ENCODE data around the gene DIRAS1. TPM values are rescaled to one million over a fixed set of nuclear protein-coding genes. Genes with fewer than 3 reads are reported as not detected.

The DIRAS1 gene
- total and polyA plus RNA-seq, 4 donors = 0.01 to 0.09 (median 0.08) TPM; not detected in 1

DNA sequence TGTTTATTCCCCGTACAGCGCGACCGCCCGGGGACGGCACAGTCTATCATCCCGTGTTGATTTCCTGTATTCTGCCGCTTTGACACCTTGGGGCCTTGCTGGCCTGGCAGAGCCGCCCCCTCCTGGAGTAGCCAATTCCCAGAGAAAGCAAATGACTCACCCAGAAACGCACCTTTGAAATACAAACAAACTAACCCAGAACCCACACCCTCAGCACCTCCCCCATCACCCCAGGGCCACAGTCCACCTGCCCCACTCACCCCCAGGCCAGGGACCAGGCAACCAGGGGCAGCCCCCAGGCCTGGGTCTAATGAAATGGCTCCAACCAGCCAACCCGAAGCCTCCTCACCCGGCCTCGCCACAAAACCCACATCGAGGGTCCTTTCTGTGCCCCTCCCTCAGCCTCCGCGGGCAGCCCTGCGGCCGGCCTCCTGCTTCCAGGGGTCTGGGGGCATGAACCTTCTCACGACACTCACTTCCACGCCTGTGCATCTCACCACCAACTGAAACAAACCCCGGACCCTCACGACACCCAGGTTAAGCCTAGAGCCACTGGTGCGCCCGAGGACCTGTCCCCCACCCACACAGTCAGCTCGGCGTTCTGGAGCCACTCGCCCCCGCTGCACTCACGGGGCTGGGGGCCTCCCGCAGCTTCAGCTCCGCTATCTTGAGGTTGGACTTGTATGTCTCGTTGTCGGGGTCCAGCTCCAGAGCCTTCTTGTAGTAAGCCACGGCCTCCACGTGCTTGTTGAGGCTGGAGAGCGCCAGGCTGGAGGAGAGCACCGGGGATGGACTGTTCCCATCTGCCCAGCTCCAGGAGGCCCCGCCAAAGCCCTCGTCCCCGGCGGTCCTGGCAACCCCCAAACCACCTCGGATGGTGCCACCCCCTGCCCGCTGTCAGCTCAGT is 41.0 kb upstream of the DIRAS1 start:
- Histone ChIP-seq H3K9me3 (ENCODE audit: control insufficient read depth in 4 of 4, low read length in 3 of 4) (no peaks in the 10 kb centered on the region), H3K9ac (ENCODE audit: low read depth in 1 of 2, low read length in 2 of 2) (no peak overlapping the region), H3K27me3 (ENCODE audit: control insufficient read depth in 4 of 4, insufficient read depth in 4 of 4, low read length in 3 of 4) (no peaks in the 10 kb centered on the region), H3K4me3 (ENCODE audit: low read depth in 1 of 3, low read length in 3 of 3) (no peak overlapping the region), H3K36me3 (ENCODE audit: control insufficient read depth in 4 of 4, insufficient read depth in 3 of 4, low read depth in 1 of 4, low read length in 3 of 4) (peaks cover 3 to 70% (median 9%) of the 10 kb centered on the region in 4 donors), H3K4me1 (ENCODE audit: control insufficient read depth in 4 of 4, insufficient read depth in 4 of 4, low read length in 3 of 4) (no peaks in the 10 kb centered on the region), H3K27ac (ENCODE audit: low read depth in 1 of 2, low read length in 2 of 2) (no peak overlapping the region)
- WGBS = 95% methylated on average over 43 of the region's 43 CpGs
- no peak for TF ChIP-seq RAD21 (IDR thresholded peaks at IDR 0.05)
- TF ChIP-seq, protein P1, sequence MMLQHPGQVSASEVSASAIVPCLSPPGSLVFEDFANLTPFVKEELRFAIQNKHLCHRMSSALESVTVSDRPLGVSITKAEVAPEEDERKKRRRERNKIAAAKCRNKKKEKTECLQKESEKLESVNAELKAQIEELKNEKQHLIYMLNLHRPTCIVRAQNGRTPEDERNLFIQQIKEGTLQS (IDR thresholded peaks at IDR 0.05) = no peak
- TF ChIP-seq, protein P2, sequence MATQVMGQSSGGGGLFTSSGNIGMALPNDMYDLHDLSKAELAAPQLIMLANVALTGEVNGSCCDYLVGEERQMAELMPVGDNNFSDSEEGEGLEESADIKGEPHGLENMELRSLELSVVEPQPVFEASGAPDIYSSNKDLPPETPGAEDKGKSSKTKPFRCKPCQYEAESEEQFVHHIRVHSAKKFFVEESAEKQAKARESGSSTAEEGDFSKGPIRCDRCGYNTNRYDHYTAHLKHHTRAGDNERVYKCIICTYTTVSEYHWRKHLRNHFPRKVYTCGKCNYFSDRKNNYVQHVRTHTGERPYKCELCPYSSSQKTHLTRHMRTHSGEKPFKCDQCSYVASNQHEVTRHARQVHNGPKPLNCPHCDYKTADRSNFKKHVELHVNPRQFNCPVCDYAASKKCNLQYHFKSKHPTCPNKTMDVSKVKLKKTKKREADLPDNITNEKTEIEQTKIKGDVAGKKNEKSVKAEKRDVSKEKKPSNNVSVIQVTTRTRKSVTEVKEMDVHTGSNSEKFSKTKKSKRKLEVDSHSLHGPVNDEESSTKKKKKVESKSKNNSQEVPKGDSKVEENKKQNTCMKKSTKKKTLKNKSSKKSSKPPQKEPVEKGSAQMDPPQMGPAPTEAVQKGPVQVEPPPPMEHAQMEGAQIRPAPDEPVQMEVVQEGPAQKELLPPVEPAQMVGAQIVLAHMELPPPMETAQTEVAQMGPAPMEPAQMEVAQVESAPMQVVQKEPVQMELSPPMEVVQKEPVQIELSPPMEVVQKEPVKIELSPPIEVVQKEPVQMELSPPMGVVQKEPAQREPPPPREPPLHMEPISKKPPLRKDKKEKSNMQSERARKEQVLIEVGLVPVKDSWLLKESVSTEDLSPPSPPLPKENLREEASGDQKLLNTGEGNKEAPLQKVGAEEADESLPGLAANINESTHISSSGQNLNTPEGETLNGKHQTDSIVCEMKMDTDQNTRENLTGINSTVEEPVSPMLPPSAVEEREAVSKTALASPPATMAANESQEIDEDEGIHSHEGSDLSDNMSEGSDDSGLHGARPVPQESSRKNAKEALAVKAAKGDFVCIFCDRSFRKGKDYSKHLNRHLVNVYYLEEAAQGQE (IDR thresholded peaks at IDR 0.05) = no peak
- TF ChIP-seq, protein P3, sequence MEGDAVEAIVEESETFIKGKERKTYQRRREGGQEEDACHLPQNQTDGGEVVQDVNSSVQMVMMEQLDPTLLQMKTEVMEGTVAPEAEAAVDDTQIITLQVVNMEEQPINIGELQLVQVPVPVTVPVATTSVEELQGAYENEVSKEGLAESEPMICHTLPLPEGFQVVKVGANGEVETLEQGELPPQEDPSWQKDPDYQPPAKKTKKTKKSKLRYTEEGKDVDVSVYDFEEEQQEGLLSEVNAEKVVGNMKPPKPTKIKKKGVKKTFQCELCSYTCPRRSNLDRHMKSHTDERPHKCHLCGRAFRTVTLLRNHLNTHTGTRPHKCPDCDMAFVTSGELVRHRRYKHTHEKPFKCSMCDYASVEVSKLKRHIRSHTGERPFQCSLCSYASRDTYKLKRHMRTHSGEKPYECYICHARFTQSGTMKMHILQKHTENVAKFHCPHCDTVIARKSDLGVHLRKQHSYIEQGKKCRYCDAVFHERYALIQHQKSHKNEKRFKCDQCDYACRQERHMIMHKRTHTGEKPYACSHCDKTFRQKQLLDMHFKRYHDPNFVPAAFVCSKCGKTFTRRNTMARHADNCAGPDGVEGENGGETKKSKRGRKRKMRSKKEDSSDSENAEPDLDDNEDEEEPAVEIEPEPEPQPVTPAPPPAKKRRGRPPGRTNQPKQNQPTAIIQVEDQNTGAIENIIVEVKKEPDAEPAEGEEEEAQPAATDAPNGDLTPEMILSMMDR (IDR thresholded peaks at IDR 0.05; ENCODE audit: low read depth, low read length, missing input control) = no peak
- no peak for TF ChIP-seq FOXA2 (IDR thresholded peaks at IDR 0.05)
- TF ChIP-seq NR2F2 (IDR thresholded peaks at IDR 0.05) = no peak
- TF ChIP-seq SP1 (IDR thresholded peaks at IDR 0.05) = no peak
- TF ChIP-seq EGR1 (IDR thresholded peaks at IDR 0.05; ENCODE audit: low read depth in 2 of 2) = no peak
- TF ChIP-seq, protein P4, sequence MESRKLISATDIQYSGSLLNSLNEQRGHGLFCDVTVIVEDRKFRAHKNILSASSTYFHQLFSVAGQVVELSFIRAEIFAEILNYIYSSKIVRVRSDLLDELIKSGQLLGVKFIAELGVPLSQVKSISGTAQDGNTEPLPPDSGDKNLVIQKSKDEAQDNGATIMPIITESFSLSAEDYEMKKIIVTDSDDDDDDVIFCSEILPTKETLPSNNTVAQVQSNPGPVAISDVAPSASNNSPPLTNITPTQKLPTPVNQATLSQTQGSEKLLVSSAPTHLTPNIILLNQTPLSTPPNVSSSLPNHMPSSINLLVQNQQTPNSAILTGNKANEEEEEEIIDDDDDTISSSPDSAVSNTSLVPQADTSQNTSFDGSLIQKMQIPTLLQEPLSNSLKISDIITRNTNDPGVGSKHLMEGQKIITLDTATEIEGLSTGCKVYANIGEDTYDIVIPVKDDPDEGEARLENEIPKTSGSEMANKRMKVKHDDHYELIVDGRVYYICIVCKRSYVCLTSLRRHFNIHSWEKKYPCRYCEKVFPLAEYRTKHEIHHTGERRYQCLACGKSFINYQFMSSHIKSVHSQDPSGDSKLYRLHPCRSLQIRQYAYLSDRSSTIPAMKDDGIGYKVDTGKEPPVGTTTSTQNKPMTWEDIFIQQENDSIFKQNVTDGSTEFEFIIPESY (IDR thresholded peaks at IDR 0.05) = no peak
- TF ChIP-seq JUND (IDR thresholded peaks at IDR 0.05) = no peak
- TF ChIP-seq HNF4A (conservative IDR thresholded peaks at IDR 0.05) = no peak
- TF ChIP-seq GABPA (IDR thresholded peaks at IDR 0.05 in 1 of 2, conservative IDR thresholded peaks at IDR 0.05 in 1 of 2) = no peak
- TF ChIP-seq, protein P5, sequence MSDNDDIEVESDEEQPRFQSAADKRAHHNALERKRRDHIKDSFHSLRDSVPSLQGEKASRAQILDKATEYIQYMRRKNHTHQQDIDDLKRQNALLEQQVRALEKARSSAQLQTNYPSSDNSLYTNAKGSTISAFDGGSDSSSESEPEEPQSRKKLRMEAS (IDR thresholded peaks at IDR 0.05) = no peak
- DNase-seq (ENCODE audit: low spot score) = no peak

DNA sequence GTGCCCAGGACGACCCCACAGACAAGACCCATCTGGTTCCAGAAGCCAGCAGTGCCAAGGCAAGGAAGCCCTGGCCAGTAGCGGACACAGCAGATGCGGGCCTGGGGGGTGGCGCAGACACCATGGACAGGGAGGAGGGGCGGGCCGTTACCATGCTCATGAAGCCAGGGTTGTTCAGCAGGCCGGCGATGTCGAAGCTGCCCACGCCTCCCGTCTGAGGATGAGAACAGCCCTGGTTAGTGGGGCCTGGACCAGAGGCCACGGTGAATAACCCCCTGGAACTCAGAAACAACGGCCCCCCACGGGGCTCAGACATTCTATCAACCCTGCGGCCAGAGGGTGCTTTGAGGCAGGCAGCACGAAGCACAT is 40.1 kb upstream of the DIRAS1 start:
- no peaks in the 10 kb centered on the region for H3K4me1 ChIP-seq (ENCODE audit: control insufficient read depth in 4 of 4, insufficient read depth in 4 of 4, low read length in 3 of 4)
- 97% methylated on average over 16 of the region's 16 CpGs for WGBS
- no peak for DNase-seq (ENCODE audit: low spot score)

More for the DNA sequence above, 40.1 kb upstream of the DIRAS1 start:
- TF ChIP-seq HNF4A (conservative IDR thresholded peaks at IDR 0.05) = no peak
- TF ChIP-seq NR2F2 (IDR thresholded peaks at IDR 0.05) = no peak
- TF ChIP-seq, protein P5 (IDR thresholded peaks at IDR 0.05) = no peak
- TF ChIP-seq, protein P1 (IDR thresholded peaks at IDR 0.05) = no peak
- no peak for TF ChIP-seq FOXA2 (IDR thresholded peaks at IDR 0.05)
- TF ChIP-seq RXRA (IDR thresholded peaks at IDR 0.05) = no peak
- no peak for TF ChIP-seq JUND (IDR thresholded peaks at IDR 0.05)
- TF ChIP-seq HNF4G (IDR thresholded peaks at IDR 0.05) = no peak
- TF ChIP-seq RAD21 (IDR thresholded peaks at IDR 0.05) = no peak
- TF ChIP-seq GABPA (IDR thresholded peaks at IDR 0.05 in 1 of 2, conservative IDR thresholded peaks at IDR 0.05 in 1 of 2) = no peak
- H3K36me3 ChIP-seq (ENCODE audit: control insufficient read depth in 4 of 4, insufficient read depth in 3 of 4, low read depth in 1 of 4, low read length in 3 of 4) = peaks cover 3 to 71% (median 14%) of the 10 kb centered on the region in 4 donors
- H3K4me3 ChIP-seq (ENCODE audit: low read depth in 1 of 3, low read length in 3 of 3) = no peak overlapping the region
- no peaks in the 10 kb centered on the region for H3K9me3 ChIP-seq (ENCODE audit: control insufficient read depth in 4 of 4, low read length in 3 of 4)
- no peak overlapping the region for H3K9ac ChIP-seq (ENCODE audit: low read depth in 1 of 2, low read length in 2 of 2)
- H3K27me3 ChIP-seq (ENCODE audit: control insufficient read depth in 4 of 4, insufficient read depth in 4 of 4, low read length in 3 of 4) = no peaks in the 10 kb centered on the region
- no peak overlapping the region for H3K27ac ChIP-seq (ENCODE audit: low read depth in 1 of 2, low read length in 2 of 2)

Measured in liver (tissue), 9 donors.